IMR-90 (cell line): ENCODE data around the gene EMP1. TPM values are rescaled to one million over a fixed set of nuclear protein-coding genes. Genes with fewer than 3 reads are reported as not detected.
"Not testable (repeated sequence)": the region's sequence is repeated elsewhere in the genome, so short reads cannot be mapped to it uniquely, and the experiment has no call there.

ENCODE experiments used
- ATAC-seq: fragments of 200-7000 bp; cut with Tn5 transposase; 2 replicates; pipeline ENCODE4 v1.9.1; 2020; ENCODE audit warnings: low read depth, mild to moderate bottlenecking, moderate library complexity
- BruUV-seq: library from RNA; stranded (reverse); fragments of 400-500 nt; replicated peaks from 2 replicates; lab custom pipeline; 2021; lab: Mats Ljungman, UMichigan
- CTCF ChIA-PET: fragments of 300-600 bp; formaldehyde crosslinking; extraction: SDS; loops from one replicate; lab custom pipeline; 2021; ENCODE audit warnings: antibody characterized with exemption; lab: Yijun Ruan, JAX
- POLR2A ChIA-PET: fragments of 300-600 bp; sonication (Branson Sonifier 250); formaldehyde crosslinking; loops from one replicate; lab custom pipeline; 2022; ENCODE audit warnings: antibody characterized with exemption; ENCODE audit not compliant: unreplicated experiment; lab: Charles Lee
- DNase-seq: peaks from one replicate; pipeline ENCODE4 v3.0.0; 2013
- H2AFZ ChIP-seq: replicated peaks from 2 replicates; pipeline ENCODE3; 2013; ENCODE audit warnings: low read length, mild to moderate bottlenecking; ENCODE audit not compliant: poor library complexity
- H2AK5ac ChIP-seq: 2 replicates; pipeline ENCODE4 v1.6.1; 2013; ENCODE audit warnings: low read depth, low read length, inconsistent platforms
- H2AK9ac ChIP-seq: replicated peaks from 2 replicates; pipeline ENCODE3; 2013; ENCODE audit warnings: mild to moderate bottlenecking, low read depth, low read length, moderate library complexity; ENCODE audit not compliant: poor library complexity
- H2BK120ac ChIP-seq: 2 replicates; pipeline ENCODE4 v1.6.1; 2013; ENCODE audit warnings: low read depth, low read length, inconsistent platforms
- H2BK15ac ChIP-seq: 3 replicates; pipeline ENCODE4 v1.6.1; 2013; ENCODE audit warnings: low read depth, low read length, inconsistent platforms
- H2BK20ac ChIP-seq: 2 replicates; pipeline ENCODE4 v1.6.1; 2013; ENCODE audit warnings: low read depth, mild to moderate bottlenecking, inconsistent platforms, low read length, moderate library complexity
- H2BK5ac ChIP-seq: 2 replicates; pipeline ENCODE4 v1.6.1; 2013; ENCODE audit warnings: mild to moderate bottlenecking, low read depth, low read length, inconsistent platforms; ENCODE audit not compliant: poor library complexity, severe bottlenecking
- H3K14ac ChIP-seq: replicated peaks from 2 replicates; pipeline ENCODE4 v1.6.1; 2013; ENCODE audit warnings: low read depth, low read length, inconsistent platforms
- H3K18ac ChIP-seq: 2 replicates; pipeline ENCODE4 v1.6.1; 2013; ENCODE audit warnings: low read depth, low read length, control low read depth
- H3K23ac ChIP-seq: 2 replicates; pipeline ENCODE4 v1.6.1; 2013; ENCODE audit warnings: low read depth, low read length, inconsistent platforms
- H3K27ac ChIP-seq: 2 replicates; pipeline ENCODE4 v1.5.1; 2013; ENCODE audit warnings: mild to moderate bottlenecking, control low read depth, low read length; ENCODE audit not compliant: insufficient read depth
- H3K27me3 ChIP-seq: 2 replicates; pipeline ENCODE4 v1.6.1; 2013; ENCODE audit warnings: low read length; ENCODE audit not compliant: control insufficient read depth, insufficient read depth
- H3K36me3 ChIP-seq: 2 replicates; pipeline ENCODE4 v1.6.1; 2013; ENCODE audit warnings: low read length, mixed read lengths; ENCODE audit not compliant: control insufficient read depth, insufficient read depth
- H3K4ac ChIP-seq: 2 replicates; pipeline ENCODE4 v1.6.1; 2013; ENCODE audit warnings: low read depth, low read length, inconsistent platforms
- H3K4me1 ChIP-seq: 2 replicates; pipeline ENCODE4 v1.6.1; 2013; ENCODE audit warnings: low read length, mixed read lengths; ENCODE audit not compliant: control insufficient read depth, insufficient read depth
- H3K4me2 ChIP-seq: 2 replicates; pipeline ENCODE4 v1.6.1; 2013; ENCODE audit warnings: low read depth, mild to moderate bottlenecking, control low read depth, low read length, moderate library complexity
- H3K4me3 ChIP-seq: 2 replicates; pipeline ENCODE4 v1.5.1; 2013; ENCODE audit warnings: low read depth, mild to moderate bottlenecking, control low read depth, low read length, moderate library complexity; ENCODE audit not compliant: insufficient read depth
- H3K56ac ChIP-seq: 2 replicates; pipeline ENCODE4 v1.6.1; 2013; ENCODE audit warnings: low read length, inconsistent platforms; ENCODE audit not compliant: insufficient read depth; ENCODE audit errors: extremely low read depth
- H3K79me1 ChIP-seq, 2 experiments: 2 replicates each; pipeline ENCODE4 v1.6.1; 2013; ENCODE audit warnings: low read length in 2 of 2, inconsistent platforms in 1 of 2, low read depth in 1 of 2
- H3K9ac ChIP-seq: 2 replicates; pipeline ENCODE4 v1.6.1; 2013; ENCODE audit warnings: low read depth, low read length, control low read depth
- H3K9me1 ChIP-seq: 2 replicates; pipeline ENCODE4 v1.6.1; 2013; ENCODE audit warnings: low read length, inconsistent platforms; ENCODE audit not compliant: insufficient read depth
- H3K9me3 ChIP-seq: 2 replicates; pipeline ENCODE4 v1.6.1; 2013; ENCODE audit warnings: low read length; ENCODE audit not compliant: control insufficient read depth, insufficient read depth
- H4K20me1 ChIP-seq: 2 replicates; pipeline ENCODE4 v1.6.1; 2013; ENCODE audit warnings: low read length, inconsistent platforms; ENCODE audit not compliant: insufficient read depth
- H4K5ac ChIP-seq: 2 replicates; pipeline ENCODE4 v1.6.1; 2013; ENCODE audit warnings: mild to moderate bottlenecking, low read depth, low read length, control low read depth
- H4K8ac ChIP-seq, 2 experiments: 2 replicates each; pipeline ENCODE4 v1.6.1; 2013; ENCODE audit warnings: low read depth in 2 of 2, low read length in 2 of 2, control low read depth in 1 of 2, inconsistent platforms in 1 of 2
- H4K91ac ChIP-seq: 2 replicates; pipeline ENCODE4 v1.6.1; 2013; ENCODE audit warnings: low read depth, low read length, inconsistent platforms; ENCODE audit not compliant: insufficient read depth
- WGBS, 2 experiments: methylation state at CpG; one replicate each; pipeline versions ENCODE4 v1.1.5 to v1.1.7; 2013; ENCODE audit warnings: missing lambda C conversion rate in 2 of 2; ENCODE audit not compliant: insufficient read length in 1 of 2; ENCODE audit errors: extremely low coverage in 2 of 2; 5-methylcytosine and 5-hydroxymethylcytosine counted together
- dilution Hi-C: fragments of 300-500 bp; cut with HindIII; formaldehyde crosslinking; loops from one replicate; pipeline ENCODE4 v1.14.3; 2018; ENCODE audit warnings: low sequenced_read_pairs; ENCODE audit not compliant: unreplicated experiment
- in situ Hi-C: fragments of 300-500 bp; cut with MboI; formaldehyde crosslinking; loops from 3 replicates; pipeline ENCODE4 v1.14.3; 2019; ENCODE audit warnings: low sequenced_read_pairs, inconsistent platforms, mixed read lengths
- intact Hi-C: fragments of 100-400 bp; cut with micrococcal nuclease; formaldehyde crosslinking; loops from 2 replicates; pipeline ENCODE4 v1.10.0; 2022
- polyA plus RNA-seq, 3 experiments: library from polyadenylated mRNA; depleted of rRNA; stranded (reverse); fragments of >200 nt; gene quantifications; 2 replicates each; pipeline ENCODE4 v1.2.3, GENCODE V29; 2012; ENCODE audit warnings: low replicate concordance in 1 of 3
- total RNA-seq: library from RNA; depleted of rRNA; stranded (reverse); fragments of >200 nt; gene quantifications from 2 replicates; pipeline ENCODE4 v1.2.3, GENCODE V29; 2012

Gene EMP1
- total and polyA plus RNA-seq, 2 of the 4 experiments (the other 2 are of a cell fraction) = 137 to 201 TPM

GRCh38 chr12:13259625-13260024 lies 63.1 kb downstream of the EMP1 start:
- H4K8ac ChIP-seq, H2BK120ac ChIP-seq, ATAC-seq, H3K18ac ChIP-seq, H3K4me3 ChIP-seq, H3K36me3 ChIP-seq, H2AK5ac ChIP-seq, H3K56ac ChIP-seq, H3K14ac ChIP-seq, H2AFZ ChIP-seq, BruUV-seq, POLR2A ChIA-PET, H4K5ac ChIP-seq, H2BK15ac ChIP-seq, H3K23ac ChIP-seq, H3K4me2 ChIP-seq, H2BK20ac ChIP-seq, DNase-seq, H4K20me1 ChIP-seq, H2BK5ac ChIP-seq, H3K9me3 ChIP-seq, H3K4ac ChIP-seq, H3K9ac ChIP-seq, H3K27me3 ChIP-seq, H3K79me1 ChIP-seq, in situ Hi-C loops, H3K27ac ChIP-seq, H3K9me1 ChIP-seq, H2AK9ac ChIP-seq, H4K91ac ChIP-seq, intact Hi-C loops, dilution Hi-C loops, CTCF ChIA-PET, H3K4me1 ChIP-seq: not testable (repeated sequence)
- 100% methylated on average over 1 of the region's 7 CpGs; no CpG with 5 or more reads in 1 of the 2 experiments for WGBS, 2 experiments

DNA sequence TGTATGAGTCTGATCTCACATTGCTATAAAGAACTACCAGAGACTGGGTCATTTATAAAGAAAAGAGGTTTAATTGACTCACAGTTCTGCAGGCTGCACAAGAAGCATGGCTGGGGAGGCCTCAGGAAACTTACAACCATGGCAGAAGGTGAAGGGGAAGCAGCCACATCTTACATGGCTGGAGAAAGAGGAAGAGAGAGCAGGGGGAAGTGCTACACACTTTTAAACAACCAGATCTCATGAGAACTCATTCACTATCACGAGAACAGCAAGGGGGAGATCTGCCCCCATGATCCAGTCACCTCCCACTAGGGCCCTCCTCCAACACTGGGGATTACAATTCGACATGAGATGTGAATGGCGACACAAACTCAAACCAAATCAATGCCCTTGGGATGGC lies 71.3 kb downstream of the EMP1 start:
- H3K4ac ChIP-seq, dilution Hi-C loops, H3K18ac ChIP-seq, H2AFZ ChIP-seq, H4K8ac ChIP-seq, H2AK9ac ChIP-seq, H3K27ac ChIP-seq, H2BK15ac ChIP-seq, H4K20me1 ChIP-seq, H4K5ac ChIP-seq, H2BK20ac ChIP-seq, H3K9me3 ChIP-seq, H4K91ac ChIP-seq, H3K79me1 ChIP-seq, H2BK120ac ChIP-seq, H3K4me2 ChIP-seq, H2BK5ac ChIP-seq, H3K4me1 ChIP-seq, in situ Hi-C loops, H2AK5ac ChIP-seq, H3K36me3 ChIP-seq, BruUV-seq, H3K56ac ChIP-seq, DNase-seq, intact Hi-C loops, H3K14ac ChIP-seq, H3K23ac ChIP-seq, H3K4me3 ChIP-seq, H3K9ac ChIP-seq, POLR2A ChIA-PET, H3K9me1 ChIP-seq, ATAC-seq: not testable (repeated sequence)
- H3K27me3 ChIP-seq = peaks cover 46% of the 10 kb centered on the region
- no CpG with 5 or more reads among the region's 3 CpGs for WGBS, 2 experiments
- CTCF ChIA-PET = interaction anchor here (2.3 kb wide), 1 partner anchor 12 kb away, joined by 16 read pairs; no protein-coding TSS in a partner anchor
